GM21717 (cell line): ENCODE results near the gene B4GALT7.
"Not testable (repeated sequence)": the region's sequence is repeated elsewhere in the genome, so short reads cannot be mapped to it uniquely, and the experiment has no call there.

Experiments used
- ATAC-seq: cut with Tn5 transposase; IDR thresholded peaks from one replicate; pipeline ENCODE4 v1.9.1; 2021; ENCODE audit warnings: mild to moderate bottlenecking, moderate library complexity; ENCODE audit not compliant: unreplicated experiment

B4GALT7 gene

GRCh38 chr5:177608243-177609075, 8.5 kb downstream of the B4GALT7 start:
- ATAC-seq = no peak

DNA sequence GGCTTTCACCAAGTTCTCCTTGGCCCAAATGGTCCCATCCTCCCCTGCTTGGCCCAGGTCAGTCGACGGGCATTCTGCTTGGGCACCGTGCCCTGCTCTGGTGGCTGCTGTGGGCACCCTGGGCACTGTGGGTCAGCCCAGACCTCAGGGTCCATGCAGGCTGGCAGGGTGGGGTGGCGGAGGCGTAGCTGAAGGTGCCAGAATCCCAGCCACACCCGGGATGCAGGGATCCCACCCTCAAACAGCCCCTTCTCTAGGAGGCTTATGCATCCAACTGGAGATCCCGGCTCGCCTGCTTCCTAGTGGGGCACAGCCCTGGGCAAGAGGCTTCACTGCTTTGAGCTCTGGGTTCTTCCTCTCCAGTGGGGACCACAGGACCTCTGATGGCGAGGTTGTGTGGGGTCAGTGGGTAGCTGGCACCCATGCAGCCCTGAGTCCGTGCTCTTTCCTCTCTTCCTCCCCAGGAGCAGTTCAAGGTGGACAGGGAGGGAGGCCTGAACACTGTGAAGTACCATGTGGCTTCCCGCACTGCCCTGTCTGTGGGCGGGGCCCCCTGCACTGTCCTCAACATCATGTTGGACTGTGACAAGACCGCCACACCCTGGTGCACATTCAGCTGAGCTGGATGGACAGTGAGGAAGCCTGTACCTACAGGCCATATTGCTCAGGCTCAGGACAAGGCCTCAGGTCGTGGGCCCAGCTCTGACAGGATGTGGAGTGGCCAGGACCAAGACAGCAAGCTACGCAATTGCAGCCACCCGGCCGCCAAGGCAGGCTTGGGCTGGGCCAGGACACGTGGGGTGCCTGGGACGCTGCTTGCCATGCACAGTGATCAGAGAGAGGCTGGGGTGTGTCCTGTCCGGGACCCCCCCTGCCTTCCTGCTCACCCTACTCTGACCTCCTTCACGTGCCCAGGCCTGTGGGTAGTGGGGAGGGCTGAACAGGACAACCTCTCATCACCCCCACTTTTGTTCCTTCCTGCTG, 9.4 kb downstream of the B4GALT7 start:
- ATAC-seq = no peak

- no peak for ATAC-seq
Observed at GRCh38 chr5:177610131-177610769, 10.3 kb downstream of the B4GALT7 start.

DNA sequence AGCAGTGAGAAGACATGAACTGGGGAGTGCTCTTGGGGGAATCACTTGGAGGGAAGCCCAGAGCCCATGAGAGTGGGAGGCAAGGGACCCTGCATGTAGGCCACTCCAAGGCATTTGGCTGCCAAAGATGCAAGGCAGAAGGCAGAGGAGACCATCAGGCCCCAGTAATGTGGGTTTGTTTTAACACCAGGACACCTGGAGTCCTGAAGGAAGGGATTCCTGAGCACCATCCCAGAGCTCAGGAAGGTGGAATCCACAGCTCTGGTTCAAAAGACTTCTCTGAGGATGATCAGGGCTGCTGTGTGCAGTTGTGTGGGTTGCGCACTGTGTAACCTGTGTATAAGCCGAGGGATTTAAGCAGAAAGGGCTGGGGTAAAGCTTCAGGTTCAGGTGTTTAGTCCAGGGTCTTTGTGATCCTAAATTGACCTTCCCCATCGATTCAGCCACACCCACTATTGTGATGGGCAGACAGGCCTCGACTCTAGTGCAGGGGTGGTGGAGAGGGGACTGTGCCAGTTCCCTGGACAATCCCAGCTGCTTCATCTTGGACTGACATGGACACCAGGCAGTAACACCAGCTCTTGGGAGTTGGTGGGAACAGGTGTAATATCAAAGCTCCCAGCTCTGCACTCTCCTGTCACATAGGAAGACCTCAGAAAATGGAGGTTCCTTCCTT, 11.0 kb downstream of the B4GALT7 start:
- no peak for ATAC-seq

- ATAC-seq = no peak
Observed at GRCh38 chr5:177611446-177612214, 11.7 kb downstream of the B4GALT7 start.

- ATAC-seq = no peak
Observed at GRCh38 chr5:177612215-177612673, 12.3 kb downstream of the B4GALT7 start.

- no peak for ATAC-seq
Observed at GRCh38 chr5:177620560-177620959, 20.6 kb downstream of the B4GALT7 start.

GRCh38 chr5:177624172-177624571, 24.2 kb downstream of the B4GALT7 start:
- not testable (repeated sequence) for ATAC-seq

DNA sequence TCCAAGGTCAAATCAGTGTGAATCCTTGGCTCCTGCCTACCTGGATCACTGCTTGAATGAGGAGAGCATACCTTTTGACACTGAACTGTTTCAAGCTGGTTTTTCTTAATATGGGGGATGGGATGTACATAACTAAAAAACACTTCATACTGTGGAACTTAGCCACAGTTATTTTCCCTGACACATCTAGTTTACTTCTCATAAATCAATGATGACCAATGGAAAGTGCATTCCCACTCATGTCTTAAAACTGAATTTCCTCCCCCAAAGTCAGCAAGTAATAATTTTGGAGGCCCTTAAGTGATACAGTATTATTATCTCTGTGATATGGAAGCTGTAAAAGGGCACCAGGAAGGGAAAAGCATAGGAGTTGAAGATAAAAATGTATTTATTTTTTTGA, 30.3 kb downstream of the B4GALT7 start:
- ATAC-seq = not testable (repeated sequence)

DNA sequence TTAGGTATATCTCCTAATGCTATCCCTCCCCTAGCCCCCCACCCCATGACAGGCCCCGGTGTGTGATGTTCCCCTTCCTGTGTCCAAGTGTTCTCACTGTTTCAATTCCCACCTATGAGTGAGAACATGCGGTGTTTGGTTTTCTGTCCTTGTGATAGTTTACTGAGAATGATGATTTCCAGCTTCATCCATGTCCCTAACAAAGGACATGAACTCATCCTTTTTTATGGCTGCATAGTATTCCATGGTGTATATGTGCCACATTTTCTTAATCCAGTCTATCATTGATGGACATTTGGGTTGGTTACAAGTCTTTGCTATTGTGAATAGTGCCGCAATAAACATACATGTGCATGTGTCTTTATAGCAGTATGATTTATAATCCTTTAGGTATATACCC, 35.0 kb downstream of the B4GALT7 start:
- not testable (repeated sequence) for ATAC-seq

DNA sequence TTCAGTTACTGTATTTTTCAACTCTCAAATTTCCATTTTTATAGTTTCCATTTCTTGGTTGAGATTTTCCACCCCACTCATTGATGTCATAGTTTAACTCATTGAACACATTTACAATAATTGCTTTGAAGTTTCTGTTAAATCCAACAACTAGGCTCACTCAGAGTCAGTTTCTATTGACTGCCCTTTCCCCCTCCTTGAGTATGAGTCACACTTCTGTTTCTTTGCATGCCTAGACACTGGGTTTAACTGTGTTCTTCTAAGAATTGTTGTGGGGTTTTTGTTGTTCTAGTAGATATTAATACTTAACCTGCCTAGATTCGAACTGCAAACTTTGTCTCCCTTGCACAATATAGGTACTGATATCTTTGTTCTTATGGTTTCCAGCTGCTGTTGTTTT, 45.5 kb downstream of the B4GALT7 start:
- ATAC-seq = not testable (repeated sequence)

- not testable (repeated sequence) for ATAC-seq
Observed at GRCh38 chr5:177651235-177651634, 51.3 kb downstream of the B4GALT7 start.

- ATAC-seq = not testable (repeated sequence)
Observed at GRCh38 chr5:177657846-177658245, 57.9 kb downstream of the B4GALT7 start.

DNA sequence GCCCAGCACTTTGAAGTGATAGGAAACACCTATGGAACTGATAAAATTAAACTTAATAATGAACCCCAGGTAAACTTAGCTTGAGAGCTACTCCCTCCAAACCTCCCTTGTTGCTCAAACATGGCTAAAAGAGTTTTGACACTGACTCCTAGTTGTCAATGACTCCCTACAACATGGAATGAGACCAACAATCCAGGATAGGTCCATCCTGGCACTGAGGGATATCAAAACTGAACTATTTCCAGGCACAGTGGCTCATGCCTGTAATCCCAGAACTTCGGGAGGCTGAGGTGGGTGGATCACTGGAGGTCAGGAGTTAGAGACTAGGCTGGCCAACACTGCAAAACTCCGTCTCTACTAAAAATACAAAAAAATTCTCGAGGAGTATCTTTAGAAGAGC, 58.6 kb downstream of the B4GALT7 start:
- ATAC-seq = not testable (repeated sequence)
